ENCODE results near the gene RGS1.

RGS1 gene

GRCh38 chr1:192615055-192615454, 39.5 kb downstream of the RGS1 start:
- DNase-seq (ENCODE audit: low spot score) (no peak), FAIRE-seq (no peak)

- FAIRE-seq (no peak), DNase-seq (ENCODE audit: low spot score) (no peak)
Measured at GRCh38 chr1:192620071-192620635, 44.6 kb downstream of the RGS1 start.

- DNase-seq (ENCODE audit: low spot score) (no peak), FAIRE-seq (no peak)
Measured at GRCh38 chr1:192626366-192627179, 51.0 kb downstream of the RGS1 start.

- no peak for DNase-seq (ENCODE audit: low spot score)
- no peak for FAIRE-seq
Measured at GRCh38 chr1:192627901-192628300, 52.3 kb downstream of the RGS1 start.

GRCh38 chr1:192628396-192629057, 53.0 kb downstream of the RGS1 start:
- FAIRE-seq = no peak
- DNase-seq (ENCODE audit: low spot score) = no peak

GRCh38 chr1:192629612-192630011, 54.0 kb downstream of the RGS1 start:
- DNase-seq (ENCODE audit: low spot score) (no peak), FAIRE-seq (no peak)

Measured in RCC 7860 (cell line).